ENCODE measurements around the gene KIAA1210.
"Not testable (repeated sequence)": the region's sequence is repeated elsewhere in the genome, so short reads cannot be mapped to it uniquely, and the experiment has no call there.

KIAA1210 gene

DNA sequence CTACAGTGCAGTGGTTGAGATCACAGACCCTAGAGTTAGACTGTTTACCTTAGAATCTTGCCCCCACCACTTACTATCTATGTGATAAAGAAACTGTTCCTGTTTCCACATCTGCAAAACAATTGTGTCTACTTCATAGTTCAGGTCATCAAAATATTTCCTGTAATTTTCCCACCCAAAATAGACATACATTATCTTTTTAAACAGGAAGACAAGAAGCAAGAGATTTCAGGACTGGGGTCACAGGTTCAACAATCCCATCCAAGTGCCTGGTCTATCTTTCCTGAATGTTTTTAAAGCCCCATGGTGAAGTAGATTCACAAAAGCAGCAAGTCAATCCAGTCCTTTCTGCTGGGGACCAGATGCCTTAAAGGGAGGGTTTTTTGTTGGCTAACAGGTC lies 96.6 kb downstream of the KIAA1210 start:
- no peak for DNase-seq

DNA sequence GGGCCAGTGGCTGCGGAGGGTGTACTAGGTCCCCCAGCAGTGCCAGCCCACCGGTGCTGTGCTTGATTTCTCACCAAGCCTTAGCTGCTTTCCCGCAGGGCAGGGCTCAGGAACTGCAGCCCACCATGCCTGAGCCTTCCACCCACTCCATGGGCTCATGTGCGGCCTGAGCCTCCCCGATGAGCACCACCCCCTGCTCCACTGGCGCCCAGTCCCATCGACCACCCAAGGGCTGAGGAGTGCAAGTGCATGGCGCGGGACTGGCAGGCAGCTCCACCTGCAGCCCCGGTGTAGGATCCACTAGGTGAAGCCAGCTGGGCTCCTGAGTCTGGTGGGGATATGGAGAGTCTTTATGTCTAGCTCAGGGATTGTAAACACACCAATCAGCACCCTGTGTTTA lies 98.0 kb downstream of the KIAA1210 start:
- DNase-seq, result not testable (repeated sequence)

GRCh38 chrX:119028733-119029330 lies 98.8 kb downstream of the KIAA1210 start:
- no peak for DNase-seq
